Measurements from ENCODE around the gene ATF6B. TPM values are rescaled to one million over a fixed set of nuclear protein-coding genes. Genes with fewer than 3 reads are reported as not detected.
A peak's percentile ranks its signal among the peaks of the same experiment; 100 is the strongest.

Gene ATF6B
- total and polyA plus RNA-seq, 9 donors = 11.7 to 53.3 (median 46.5) TPM

- Histone ChIP-seq H3K4me1 (ENCODE audit: control insufficient read depth, insufficient read depth, low read length) (peaks cover 26% of the 10 kb centered on the region), H3K27ac (ENCODE audit: low read length) (no peak overlapping the region), H3K9me3 (replicated peaks; ENCODE audit: control insufficient read depth, low read depth, low read length) (no peaks in the 10 kb centered on the region), H3K36me3 (ENCODE audit: control insufficient read depth, insufficient read depth, low read length) (peaks cover 6% of the 10 kb centered on the region), H3K4me3 (ENCODE audit: low read length) (no peak overlapping the region), H3K27me3 (ENCODE audit: control insufficient read depth, insufficient read depth, low read length) (peaks cover 6% of the 10 kb centered on the region)
- no peak for DNase-seq
- 64% methylated on average over 3 of the region's 14 CpGs for WGBS (ENCODE audit: insufficient coverage)
Measured at GRCh38 chr6:32131439-32131948, 3.4 kb upstream of the ATF6B start.

GRCh38 chr6:32129297-32130088 is 1.4 kb upstream of the ATF6B start:
- Histone ChIP-seq H3K4me3 (ENCODE audit: low read length) (peak overlapping the region; percentile 77), H3K36me3 (ENCODE audit: control insufficient read depth, insufficient read depth, low read length) (peaks cover 26% of the 10 kb centered on the region), H3K4me1 (ENCODE audit: control insufficient read depth, insufficient read depth, low read length) (peaks cover 26% of the 10 kb centered on the region), H3K27ac (ENCODE audit: low read length) (peak overlapping the region; percentile 97), H3K27me3 (ENCODE audit: control insufficient read depth, insufficient read depth, low read length) (peaks cover 6% of the 10 kb centered on the region), H3K9me3 (replicated peaks; ENCODE audit: control insufficient read depth, low read depth, low read length) (no peaks in the 10 kb centered on the region)
- WGBS (ENCODE audit: insufficient coverage) = 32% methylated on average over 19 of the region's 22 CpGs
- peak; percentile 46 for DNase-seq

DNA sequence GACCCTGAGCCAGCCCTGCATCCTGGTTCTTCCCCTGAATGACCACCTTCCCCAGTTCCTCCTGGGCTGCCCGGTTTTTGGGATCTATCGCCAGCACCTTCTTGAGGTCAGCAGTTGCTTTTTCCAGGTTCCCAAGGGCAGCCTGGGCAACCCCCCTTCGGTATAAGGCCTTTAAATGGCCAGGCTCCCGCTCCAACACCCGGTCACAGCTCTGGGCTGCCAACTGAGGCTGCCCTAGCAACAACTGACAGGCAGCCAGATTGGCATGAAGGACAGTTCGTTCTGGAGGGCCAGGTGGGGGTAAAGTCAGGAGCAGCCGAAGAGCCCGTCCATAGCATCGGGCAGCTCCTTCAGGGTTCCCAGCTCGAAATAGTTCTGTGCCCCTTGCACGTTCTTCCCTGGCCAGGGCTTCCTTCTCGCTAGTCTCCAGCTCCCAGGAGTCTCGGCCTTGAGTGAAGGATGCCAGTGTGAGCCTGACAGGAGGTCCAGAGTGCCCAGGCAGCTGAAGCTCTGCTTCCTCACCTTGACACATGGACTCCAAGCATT is 778 bp upstream of the ATF6B start:
- H3K9me3 ChIP-seq (replicated peaks; ENCODE audit: control insufficient read depth, low read depth, low read length) = no peaks in the 10 kb centered on the region
- H3K4me1 ChIP-seq (ENCODE audit: control insufficient read depth, insufficient read depth, low read length) = peaks cover 26% of the 10 kb centered on the region
- WGBS (ENCODE audit: insufficient coverage) = 86% methylated on average over 13 of the region's 13 CpGs
- peak overlapping the region; percentile 97 for H3K27ac ChIP-seq (ENCODE audit: low read length)
- peaks cover 3% of the 10 kb centered on the region for H3K27me3 ChIP-seq (ENCODE audit: control insufficient read depth, insufficient read depth, low read length)
- no peak overlapping the region for H3K4me3 ChIP-seq (ENCODE audit: low read length)
- peaks cover 30% of the 10 kb centered on the region for H3K36me3 ChIP-seq (ENCODE audit: control insufficient read depth, insufficient read depth, low read length)
- peak; percentile 42 for DNase-seq

- Histone ChIP-seq H3K27ac (ENCODE audit: low read length) (peak overlapping the region; percentile 100), H3K9me3 (replicated peaks; ENCODE audit: control insufficient read depth, low read depth, low read length) (no peaks in the 10 kb centered on the region), H3K4me1 (ENCODE audit: control insufficient read depth, insufficient read depth, low read length) (peaks cover 26% of the 10 kb centered on the region), H3K27me3 (ENCODE audit: control insufficient read depth, insufficient read depth, low read length) (peaks cover under 1% of the 10 kb centered on the region), H3K4me3 (ENCODE audit: low read length) (peak overlapping the region; percentile 99), H3K36me3 (ENCODE audit: control insufficient read depth, insufficient read depth, low read length) (peaks cover 43% of the 10 kb centered on the region)
- DNase-seq = no peak
- WGBS (ENCODE audit: insufficient coverage) = 0% methylated on average over 9 of the region's 9 CpGs
Measured at GRCh38 chr6:32127409-32127716, 683 bp downstream of the ATF6B start.

GRCh38 chr6:32126880-32127279 is 1.2 kb downstream of the ATF6B start:
- Histone ChIP-seq H3K4me1 (ENCODE audit: control insufficient read depth, insufficient read depth, low read length) (peaks cover 26% of the 10 kb centered on the region), H3K4me3 (ENCODE audit: low read length) (peak overlapping the region; percentile 99), H3K27ac (ENCODE audit: low read length) (peak overlapping the region; percentile 100), H3K9me3 (replicated peaks; ENCODE audit: control insufficient read depth, low read depth, low read length) (no peaks in the 10 kb centered on the region), H3K27me3 (ENCODE audit: control insufficient read depth, insufficient read depth, low read length) (no peaks in the 10 kb centered on the region), H3K36me3 (ENCODE audit: control insufficient read depth, insufficient read depth, low read length) (peaks cover 48% of the 10 kb centered on the region)
- 50% methylated on average over 6 of the region's 8 CpGs for WGBS (ENCODE audit: insufficient coverage)
- no peak for DNase-seq

DNA sequence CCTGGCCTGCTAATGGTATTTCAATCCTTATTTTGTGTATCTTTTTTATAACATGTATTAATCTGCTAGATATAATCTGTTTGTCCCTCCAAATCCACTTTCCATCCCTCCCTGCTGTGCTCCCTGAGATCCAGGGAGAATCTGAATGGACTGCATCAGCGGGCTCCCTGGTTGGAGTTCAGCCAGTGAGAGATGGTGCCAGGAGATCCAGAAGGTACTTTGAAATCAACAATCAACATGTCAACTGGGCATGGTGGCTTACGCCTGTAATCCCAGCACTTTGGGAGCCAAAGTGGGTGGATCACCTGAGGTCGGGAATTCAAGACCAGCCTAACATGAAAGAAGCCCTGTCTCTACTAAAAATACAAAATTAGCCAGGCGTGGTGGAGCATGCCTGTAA is 4.4 kb downstream of the ATF6B start:
- Histone ChIP-seq H3K27me3 (ENCODE audit: control insufficient read depth, insufficient read depth, low read length) (no peaks in the 10 kb centered on the region), H3K36me3 (ENCODE audit: control insufficient read depth, insufficient read depth, low read length) (peaks cover 76% of the 10 kb centered on the region), H3K4me3 (ENCODE audit: low read length) (no peak overlapping the region), H3K27ac (ENCODE audit: low read length) (no peak overlapping the region), H3K4me1 (ENCODE audit: control insufficient read depth, insufficient read depth, low read length) (peaks cover 20% of the 10 kb centered on the region), H3K9me3 (replicated peaks; ENCODE audit: control insufficient read depth, low read depth, low read length) (no peaks in the 10 kb centered on the region)
- WGBS (ENCODE audit: insufficient coverage) = 81% methylated on average over 3 of the region's 4 CpGs
- DNase-seq = no peak

DNA sequence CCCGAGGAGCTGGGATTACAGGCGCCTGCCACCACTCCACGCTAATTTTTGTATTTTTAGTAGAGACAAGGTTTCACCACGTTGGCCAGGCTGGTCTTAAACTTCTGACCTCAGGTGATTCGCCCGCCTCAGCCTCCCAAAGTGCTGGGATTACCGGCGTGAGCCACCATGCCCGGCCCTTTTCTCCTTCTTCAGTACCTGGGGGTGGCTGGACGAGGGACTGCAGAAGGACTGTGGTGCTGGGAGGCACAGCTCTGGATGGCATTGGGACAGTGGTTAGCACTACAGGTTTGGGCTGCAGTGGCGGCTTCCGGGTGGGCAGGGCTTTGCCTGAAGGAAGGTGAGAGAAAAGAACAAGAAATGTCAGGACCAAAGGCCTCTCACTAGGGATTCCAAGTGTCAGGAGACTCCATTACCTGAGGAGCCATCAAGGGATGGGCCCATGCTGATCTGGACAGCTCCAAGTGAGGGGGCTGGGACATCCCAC is 7.4 kb downstream of the ATF6B start:
- DNase-seq = no peak
- Histone ChIP-seq H3K36me3 (ENCODE audit: control insufficient read depth, insufficient read depth, low read length) (peaks cover 92% of the 10 kb centered on the region), H3K4me1 (ENCODE audit: control insufficient read depth, insufficient read depth, low read length) (peaks cover 13% of the 10 kb centered on the region), H3K9me3 (replicated peaks; ENCODE audit: control insufficient read depth, low read depth, low read length) (no peaks in the 10 kb centered on the region), H3K27me3 (ENCODE audit: control insufficient read depth, insufficient read depth, low read length) (no peaks in the 10 kb centered on the region), H3K4me3 (ENCODE audit: low read length) (no peak overlapping the region), H3K27ac (ENCODE audit: low read length) (no peak overlapping the region)
- 97% methylated on average over 7 of the region's 12 CpGs for WGBS (ENCODE audit: insufficient coverage)

GRCh38 chr6:32118782-32119628 is 9.0 kb downstream of the ATF6B start:
- WGBS (ENCODE audit: insufficient coverage) = 10% methylated on average over 8 of the region's 17 CpGs
- H3K36me3 ChIP-seq (ENCODE audit: control insufficient read depth, insufficient read depth, low read length) = peaks cover 87% of the 10 kb centered on the region
- H3K4me3 ChIP-seq (ENCODE audit: low read length) = no peak overlapping the region
- no peaks in the 10 kb centered on the region for H3K9me3 ChIP-seq (replicated peaks; ENCODE audit: control insufficient read depth, low read depth, low read length)
- peaks cover 22% of the 10 kb centered on the region for H3K4me1 ChIP-seq (ENCODE audit: control insufficient read depth, insufficient read depth, low read length)
- H3K27ac ChIP-seq (ENCODE audit: low read length) = peak overlapping the region; percentile 45
- no peaks in the 10 kb centered on the region for H3K27me3 ChIP-seq (ENCODE audit: control insufficient read depth, insufficient read depth, low read length)
- DNase-seq = peak; percentile 91

DNA sequence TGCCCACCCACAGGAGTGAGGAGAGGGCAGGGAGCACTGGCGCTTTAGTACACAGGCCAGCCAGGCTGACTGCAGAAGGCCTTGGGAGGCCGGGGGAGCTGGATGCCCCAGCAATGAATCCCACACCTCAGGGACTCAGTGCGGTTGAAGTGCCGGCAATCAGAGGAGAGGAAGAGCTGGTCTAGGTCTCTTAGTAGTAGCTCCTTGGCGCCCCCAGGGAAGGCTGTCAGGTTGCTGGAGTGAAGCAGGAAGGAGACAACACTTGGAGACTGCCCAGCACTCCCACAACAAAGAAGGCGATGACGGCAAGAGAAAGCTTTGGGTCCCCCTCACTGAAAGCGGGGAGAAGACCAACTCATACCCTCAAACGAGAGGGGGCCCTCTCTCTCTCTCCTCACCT is 10.6 kb downstream of the ATF6B start:
- WGBS (ENCODE audit: insufficient coverage) = no CpG with 5 or more reads among the region's 9 CpGs
- H3K4me3 ChIP-seq (ENCODE audit: low read length) = no peak overlapping the region
- DNase-seq = no peak
- no peaks in the 10 kb centered on the region for H3K9me3 ChIP-seq (replicated peaks; ENCODE audit: control insufficient read depth, low read depth, low read length)
- H3K27ac ChIP-seq (ENCODE audit: low read length) = no peak overlapping the region
- H3K4me1 ChIP-seq (ENCODE audit: control insufficient read depth, insufficient read depth, low read length) = peaks cover 37% of the 10 kb centered on the region
- H3K36me3 ChIP-seq (ENCODE audit: control insufficient read depth, insufficient read depth, low read length) = peaks cover 76% of the 10 kb centered on the region
- no peaks in the 10 kb centered on the region for H3K27me3 ChIP-seq (ENCODE audit: control insufficient read depth, insufficient read depth, low read length)

GRCh38 chr6:32116674-32117073 is 11.4 kb downstream of the ATF6B start:
- no peak overlapping the region for H3K4me3 ChIP-seq (ENCODE audit: low read length)
- whole genome bisulfite sequencing (ENCODE audit: insufficient coverage) = 65% methylated on average over 7 of the region's 7 CpGs
- H3K36me3 ChIP-seq (ENCODE audit: control insufficient read depth, insufficient read depth, low read length) = peaks cover 70% of the 10 kb centered on the region
- no peaks in the 10 kb centered on the region for H3K27me3 ChIP-seq (ENCODE audit: control insufficient read depth, insufficient read depth, low read length)
- no peak for DNase-seq
- peaks cover 44% of the 10 kb centered on the region for H3K4me1 ChIP-seq (ENCODE audit: control insufficient read depth, insufficient read depth, low read length)
- no peaks in the 10 kb centered on the region for H3K9me3 ChIP-seq (replicated peaks; ENCODE audit: control insufficient read depth, low read depth, low read length)
- no peak overlapping the region for H3K27ac ChIP-seq (ENCODE audit: low read length)
